C1 segment of cervical spinal cord (tissue), 14 donors: ENCODE data around the gene CCL4L2.
"Not testable (repeated sequence)": the region's sequence is repeated elsewhere in the genome, so short reads cannot be mapped to it uniquely, and the experiment has no call there.

Experiments used
- DNase-seq, 14 donors: peaks; one replicate each; lab custom pipeline; 2025; lab: John Stamatoyannopoulos, UW

The CCL4L2 gene

DNA sequence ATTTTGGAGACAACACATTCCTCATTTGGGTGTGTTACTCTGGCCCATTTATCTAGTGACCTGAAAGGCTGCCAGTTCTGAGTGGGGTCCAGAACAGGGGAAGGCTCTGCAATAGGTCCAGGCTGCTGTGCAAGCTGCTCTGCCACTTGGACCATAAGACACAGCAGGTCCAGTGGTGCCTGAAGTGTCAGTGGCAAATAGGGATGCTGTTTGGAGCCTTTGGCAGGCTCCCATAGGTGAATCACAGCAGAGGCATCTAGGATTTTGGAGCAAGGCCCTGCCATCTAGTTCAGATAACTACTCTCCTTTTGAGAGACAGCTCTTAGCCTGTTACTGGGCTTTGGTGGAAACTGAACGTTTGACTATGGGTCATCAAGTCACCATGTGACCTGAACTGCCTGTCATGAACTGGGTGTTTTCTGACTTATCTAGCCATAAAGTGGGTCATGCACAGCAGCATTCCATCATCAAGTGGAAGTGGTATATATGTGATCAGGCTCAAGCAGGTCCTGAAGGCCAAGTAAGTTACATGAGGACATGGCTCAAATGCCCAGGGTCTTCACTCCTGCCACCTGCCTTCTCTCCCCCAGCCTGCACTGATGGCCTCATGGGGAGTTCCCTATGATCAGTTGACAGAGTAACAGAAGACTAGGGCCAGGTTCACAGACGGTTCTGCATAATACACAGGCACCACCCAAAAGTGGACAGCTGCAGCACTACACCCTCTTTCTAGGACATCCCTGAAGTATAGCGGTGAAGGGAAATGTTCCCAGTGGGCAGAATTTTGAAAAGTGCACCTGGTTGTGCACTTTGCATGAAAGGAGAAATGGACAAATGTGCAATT lies 10.1 kb downstream of the CCL4L2 start:
- not testable (repeated sequence) for DNase-seq

DNA sequence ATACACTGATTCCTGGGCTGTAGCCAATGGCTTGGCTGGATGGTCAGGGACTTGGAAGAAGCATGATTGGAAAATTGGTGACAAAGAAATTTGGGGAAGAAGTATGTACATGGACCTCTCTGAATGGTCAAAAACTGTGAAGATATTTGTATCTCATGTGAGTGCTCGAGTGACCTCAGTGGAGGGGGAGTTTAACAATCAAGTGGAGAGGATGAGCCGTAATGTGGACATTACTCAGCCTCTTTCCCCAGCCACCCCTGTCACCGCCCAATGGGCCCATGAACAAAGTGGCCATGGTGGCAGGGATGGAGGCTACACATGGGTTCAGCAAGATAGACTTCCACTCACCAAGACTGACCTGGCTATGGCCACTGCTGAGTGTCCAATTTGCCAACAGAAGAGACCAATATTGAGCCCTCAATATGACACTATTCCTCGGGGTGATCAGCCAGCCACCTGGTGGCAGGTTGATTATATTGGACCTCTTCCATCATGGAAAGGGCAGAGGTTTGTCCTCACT lies 10.8 kb downstream of the CCL4L2 start:
- DNase-seq = not testable (repeated sequence)

DNA sequence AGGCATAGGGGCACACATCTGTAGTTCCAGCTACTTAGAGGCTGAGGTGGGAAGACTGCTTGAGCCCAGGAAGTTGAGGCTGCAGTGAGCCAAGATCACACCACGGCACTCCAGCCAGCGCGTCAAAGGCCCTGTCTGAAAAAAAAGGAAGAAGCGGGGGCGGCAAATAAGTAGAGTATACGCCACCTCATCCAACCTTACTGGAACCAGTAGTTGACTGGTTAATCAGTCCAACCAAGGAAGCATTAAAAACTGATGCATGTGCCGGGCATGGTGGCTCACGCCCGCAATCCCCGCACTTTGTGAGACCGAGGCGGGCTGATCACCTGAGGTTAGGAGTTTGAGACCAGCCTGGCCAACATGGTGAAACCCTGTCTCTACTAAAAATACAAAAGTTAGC lies 12.1 kb downstream of the CCL4L2 start:
- not testable (repeated sequence) for DNase-seq

DNA sequence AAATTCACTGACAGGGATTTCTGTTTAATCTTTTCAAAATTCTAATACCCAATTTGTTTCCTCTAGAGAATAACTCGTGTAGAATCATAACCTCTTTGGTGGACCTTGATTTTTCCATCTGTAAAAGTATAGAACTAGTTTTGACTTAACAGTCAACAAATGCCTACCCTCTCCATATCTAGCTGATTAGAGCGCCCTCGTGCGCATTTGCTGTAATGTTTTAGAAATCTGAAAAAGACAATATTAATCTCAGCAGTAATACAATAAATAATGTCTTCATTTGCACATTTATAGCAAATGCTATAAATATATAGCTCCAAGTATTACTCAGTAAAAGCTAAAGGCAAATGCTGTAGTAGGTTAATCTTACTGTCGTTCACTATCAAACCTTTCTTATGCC lies 18.8 kb downstream of the CCL4L2 start:
- DNase-seq = not testable (repeated sequence)

DNA sequence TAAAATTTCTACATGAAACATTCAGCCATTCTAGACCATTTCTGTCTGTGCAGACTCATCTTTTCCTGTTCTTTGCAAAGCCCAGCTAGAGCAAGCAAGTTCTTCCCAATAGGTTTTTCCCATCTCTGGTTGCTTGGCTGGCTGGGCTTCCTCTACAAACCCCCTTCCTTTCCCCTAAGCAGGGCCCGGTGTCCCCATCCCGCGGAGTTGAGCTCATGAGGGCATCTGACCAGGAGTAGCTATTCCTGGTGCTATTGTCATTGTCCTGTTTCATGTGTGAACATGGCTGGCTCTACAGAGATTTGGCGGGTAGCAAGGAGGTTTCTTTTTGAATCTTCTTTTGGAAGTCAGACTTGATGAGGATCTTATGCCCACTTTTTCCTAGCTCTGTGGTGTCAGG lies 31.2 kb downstream of the CCL4L2 start:
- not testable (repeated sequence) for DNase-seq
